A549 (cell line): ENCODE measurements around the gene UNC13D.

Experiments used
- BHLHE40 ChIP-seq: IDR thresholded peaks from 2 replicates; pipeline ENCODE4 v1.6.1; 2012; ENCODE audit warnings: low read depth, low read length, inconsistent platforms
- ESRRA ChIP-seq: fragments of 150-350 bp; IDR thresholded peaks from 2 replicates; pipeline ENCODE4 v1.6.1; 2014; ENCODE audit warnings: mild to moderate bottlenecking, low read length, borderline replicate concordance
- MAFK ChIP-seq: fragments of 450-650 bp; IDR thresholded peaks from 2 replicates; pipeline ENCODE4 v1.6.1; 2014; ENCODE audit not compliant: partially characterized antibody
- PBX3 ChIP-seq: IDR thresholded peaks from 2 replicates; pipeline ENCODE4 v1.6.1; 2012
- POLR2A ChIP-seq: IDR thresholded peaks from 2 replicates; pipeline ENCODE4 v1.6.1; 2012; ENCODE audit warnings: mild to moderate bottlenecking, low read length
- ZSCAN20 ChIP-seq: fragments of 250-450 bp; sonication (Bioruptor Pico); IDR thresholded peaks from 2 replicates; pipeline ENCODE4 v1.8.0; 2022; ENCODE audit warnings: mild to moderate bottlenecking, moderate library complexity
- TF ChIP-seq, protein P1 (sequence below): fragments of >200 bp; sonication (Bioruptor Twin); formaldehyde crosslinking; IDR thresholded peaks from 3 replicates; pipeline ENCODE4 v1.5.1; 2016
- TF ChIP-seq, protein P2 (sequence below): fragments of 450-650 bp; IDR thresholded peaks from 2 replicates; pipeline ENCODE4 v1.6.1; 2014; ENCODE audit warnings: antibody characterized with exemption

DNA sequence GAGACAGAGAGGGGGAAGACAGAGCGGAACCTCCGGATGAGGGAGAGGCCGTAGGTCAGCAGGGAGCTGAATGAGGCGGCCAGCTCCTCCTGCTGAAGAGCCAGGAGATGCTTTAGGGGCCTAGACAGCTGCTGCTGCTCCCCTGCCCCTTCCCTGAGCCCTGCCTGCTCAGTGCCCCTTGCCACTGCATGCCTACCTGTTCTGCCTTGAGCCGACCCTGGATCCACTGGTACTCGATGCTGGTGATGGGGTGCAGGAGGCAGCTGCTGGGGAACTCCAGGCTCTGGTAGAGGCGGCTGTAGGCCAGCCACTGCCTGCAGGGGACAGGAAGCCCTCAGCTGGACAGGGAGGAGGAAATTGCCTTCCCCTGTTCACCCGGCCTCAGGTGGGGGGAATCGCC, 7.6 kb downstream of the UNC13D start:
- TF ChIP-seq, protein P1, sequence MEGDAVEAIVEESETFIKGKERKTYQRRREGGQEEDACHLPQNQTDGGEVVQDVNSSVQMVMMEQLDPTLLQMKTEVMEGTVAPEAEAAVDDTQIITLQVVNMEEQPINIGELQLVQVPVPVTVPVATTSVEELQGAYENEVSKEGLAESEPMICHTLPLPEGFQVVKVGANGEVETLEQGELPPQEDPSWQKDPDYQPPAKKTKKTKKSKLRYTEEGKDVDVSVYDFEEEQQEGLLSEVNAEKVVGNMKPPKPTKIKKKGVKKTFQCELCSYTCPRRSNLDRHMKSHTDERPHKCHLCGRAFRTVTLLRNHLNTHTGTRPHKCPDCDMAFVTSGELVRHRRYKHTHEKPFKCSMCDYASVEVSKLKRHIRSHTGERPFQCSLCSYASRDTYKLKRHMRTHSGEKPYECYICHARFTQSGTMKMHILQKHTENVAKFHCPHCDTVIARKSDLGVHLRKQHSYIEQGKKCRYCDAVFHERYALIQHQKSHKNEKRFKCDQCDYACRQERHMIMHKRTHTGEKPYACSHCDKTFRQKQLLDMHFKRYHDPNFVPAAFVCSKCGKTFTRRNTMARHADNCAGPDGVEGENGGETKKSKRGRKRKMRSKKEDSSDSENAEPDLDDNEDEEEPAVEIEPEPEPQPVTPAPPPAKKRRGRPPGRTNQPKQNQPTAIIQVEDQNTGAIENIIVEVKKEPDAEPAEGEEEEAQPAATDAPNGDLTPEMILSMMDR, result no peak
- TF ChIP-seq PBX3 (no peak), BHLHE40 (no peak), MAFK (no peak), POLR2A (no peak), ZSCAN20 (CRISPR knock-in tag) (no peak), ESRRA (no peak)
- TF ChIP-seq, protein P2, sequence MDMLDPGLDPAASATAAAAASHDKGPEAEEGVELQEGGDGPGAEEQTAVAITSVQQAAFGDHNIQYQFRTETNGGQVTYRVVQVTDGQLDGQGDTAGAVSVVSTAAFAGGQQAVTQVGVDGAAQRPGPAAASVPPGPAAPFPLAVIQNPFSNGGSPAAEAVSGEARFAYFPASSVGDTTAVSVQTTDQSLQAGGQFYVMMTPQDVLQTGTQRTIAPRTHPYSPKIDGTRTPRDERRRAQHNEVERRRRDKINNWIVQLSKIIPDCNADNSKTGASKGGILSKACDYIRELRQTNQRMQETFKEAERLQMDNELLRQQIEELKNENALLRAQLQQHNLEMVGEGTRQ, result no peak
